ENCODE measurements around the gene ULK2.
A peak's percentile ranks its signal among the peaks of the same experiment; 100 is the strongest.
"Not testable (repeated sequence)": the region's sequence is repeated elsewhere in the genome, so short reads cannot be mapped to it uniquely, and the experiment has no call there.

Gene ULK2

DNA sequence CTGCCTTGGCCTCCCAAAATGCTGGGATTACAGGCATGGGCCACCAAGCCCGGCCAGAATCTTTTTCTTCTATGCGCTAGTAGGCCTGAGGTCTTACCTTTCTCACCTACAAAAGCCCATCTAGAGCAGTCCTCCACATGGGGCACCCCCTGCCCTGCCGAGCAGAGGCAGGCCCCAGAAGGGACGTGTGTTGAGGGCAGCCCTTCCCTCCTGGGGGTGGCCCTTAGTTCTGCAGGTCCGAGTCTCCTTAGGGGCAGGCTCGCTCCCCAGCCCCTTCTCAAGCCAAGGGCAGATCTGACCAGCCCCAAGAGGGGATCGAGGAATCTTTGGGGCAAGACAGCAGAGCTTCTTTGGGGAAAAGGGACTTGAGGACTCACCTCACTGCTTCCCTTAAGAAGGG is 101.7 kb downstream of the ULK2 start:
- no peak for DNase-seq

DNA sequence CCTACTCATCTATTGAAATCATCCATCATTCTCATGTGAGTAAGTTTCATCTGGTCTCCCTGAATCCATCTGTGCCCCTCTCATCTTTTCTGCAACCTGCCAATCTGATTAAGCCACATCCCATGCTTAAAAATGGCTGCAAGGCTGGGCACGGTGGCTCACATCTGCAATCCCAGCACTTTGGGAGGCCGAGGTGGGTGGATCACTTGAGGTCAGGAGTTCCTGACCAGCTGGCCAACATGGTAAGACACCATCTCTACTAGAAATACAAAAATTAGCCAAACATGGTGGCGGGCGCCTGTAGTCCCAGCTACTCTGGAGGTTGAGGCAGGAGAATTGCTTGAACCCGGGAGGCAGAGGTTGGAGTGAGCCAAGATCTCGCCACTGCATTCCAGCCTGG is 103.7 kb downstream of the ULK2 start:
- DNase-seq, result not testable (repeated sequence)

DNA sequence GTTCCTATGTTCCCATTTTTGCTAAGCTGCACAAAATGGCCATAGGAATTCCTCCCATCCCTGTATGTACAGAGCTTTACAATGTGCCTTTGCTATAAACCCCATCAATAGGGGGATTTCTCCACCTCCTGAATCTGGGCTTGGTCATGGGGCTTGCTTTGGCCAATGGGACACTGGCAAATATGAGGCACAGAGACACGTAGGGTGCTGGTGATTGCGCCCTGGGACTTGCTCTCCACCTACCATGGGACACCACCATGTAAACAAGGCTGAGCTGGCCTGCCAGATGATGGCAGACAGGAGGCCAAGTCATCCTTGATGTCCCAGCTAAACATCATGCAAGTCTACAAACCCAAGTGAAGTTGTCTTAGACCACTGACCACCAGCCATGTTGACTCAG is 104.3 kb downstream of the ULK2 start:
- no peak for DNase-seq

DNA sequence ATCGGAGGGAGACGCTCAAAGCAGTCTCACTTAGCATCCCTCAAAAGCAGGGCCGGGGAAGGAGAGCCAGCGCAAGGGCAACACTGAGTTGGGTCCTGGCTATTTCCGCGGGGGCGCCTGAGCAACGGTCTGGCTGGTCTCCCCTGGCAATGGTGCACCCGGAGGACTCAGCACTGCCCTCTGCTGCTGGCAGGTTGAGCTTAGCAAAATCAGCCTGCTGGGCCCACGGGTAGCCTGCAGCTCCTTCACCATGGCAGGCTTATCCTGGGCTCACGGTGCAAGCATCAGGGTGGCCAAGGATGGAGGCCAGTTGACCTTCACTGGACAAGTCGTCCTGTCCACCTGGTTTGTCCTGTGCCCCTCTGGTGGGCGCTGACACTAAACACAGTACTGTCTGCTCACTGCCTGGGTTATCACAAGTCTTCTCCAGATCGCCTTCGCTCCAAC is 105.2 kb downstream of the ULK2 start:
- peak; percentile 42 for DNase-seq

DNA sequence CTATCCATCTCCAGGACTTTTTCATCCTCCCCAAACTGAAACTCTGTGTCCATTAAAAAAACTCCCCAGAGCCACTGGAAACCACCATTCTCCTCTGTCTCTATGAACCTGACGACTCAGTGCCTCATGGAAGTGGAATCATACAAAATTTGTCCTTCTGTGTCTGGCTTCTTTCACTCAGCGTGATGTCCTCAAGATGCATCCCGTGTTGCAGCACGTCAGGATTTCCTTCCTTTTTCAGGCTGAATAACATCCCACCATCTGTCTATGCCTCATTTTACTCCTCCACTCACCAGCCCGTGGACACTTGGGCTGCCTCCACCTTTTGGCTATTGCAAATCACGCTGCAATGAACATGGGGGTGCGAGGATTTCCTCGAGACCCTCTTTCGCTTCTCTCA is 107.0 kb downstream of the ULK2 start:
- DNase-seq, result no peak

DNA sequence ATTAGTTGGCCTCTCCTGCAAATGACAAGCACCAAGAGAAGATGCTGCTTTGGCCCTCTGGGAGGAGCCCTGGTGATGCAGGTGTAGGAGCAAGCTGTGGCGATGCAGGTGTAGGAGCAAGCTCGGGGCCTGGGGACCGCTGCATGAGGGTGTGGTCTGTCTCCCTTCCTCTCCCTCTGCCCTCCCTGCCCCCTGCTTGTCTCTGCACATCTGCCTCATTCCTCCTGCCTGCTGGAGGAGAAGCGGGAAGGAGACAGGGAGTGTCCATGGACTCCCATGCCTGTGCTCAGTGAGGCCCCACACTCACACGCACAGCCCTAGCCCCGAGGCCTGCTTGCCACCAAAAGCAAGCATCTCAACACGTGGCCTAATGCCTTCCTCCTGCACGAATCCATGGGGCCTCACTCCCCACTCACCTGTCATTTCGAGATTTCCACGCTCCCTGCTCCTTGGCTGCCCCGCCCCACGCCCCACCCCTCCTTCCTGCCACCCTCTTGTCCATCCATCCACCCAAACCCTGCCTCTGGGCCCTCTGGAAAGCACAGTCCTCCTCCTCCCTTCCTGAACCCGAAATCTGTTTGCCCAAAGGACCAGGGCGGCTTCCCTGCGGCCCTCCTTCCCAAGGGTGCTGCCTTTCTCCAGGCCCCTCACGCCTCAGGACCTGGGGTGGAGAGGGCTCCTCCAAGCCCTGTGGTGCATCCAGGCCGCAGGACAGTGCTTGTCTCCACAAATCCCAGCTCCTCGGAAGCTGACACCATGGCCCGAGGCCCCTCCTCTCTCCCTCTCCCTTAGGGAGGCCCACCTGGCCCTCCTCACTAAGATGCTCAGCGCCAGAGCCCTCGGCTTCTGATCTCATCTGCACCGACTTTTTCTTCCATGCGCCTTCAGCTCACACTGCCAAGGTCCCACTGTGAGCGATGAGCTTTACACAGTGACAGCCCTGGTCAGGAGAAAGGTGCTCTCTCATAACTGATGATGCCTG is 107.9 kb downstream of the ULK2 start:
- no peak for DNase-seq

DNA sequence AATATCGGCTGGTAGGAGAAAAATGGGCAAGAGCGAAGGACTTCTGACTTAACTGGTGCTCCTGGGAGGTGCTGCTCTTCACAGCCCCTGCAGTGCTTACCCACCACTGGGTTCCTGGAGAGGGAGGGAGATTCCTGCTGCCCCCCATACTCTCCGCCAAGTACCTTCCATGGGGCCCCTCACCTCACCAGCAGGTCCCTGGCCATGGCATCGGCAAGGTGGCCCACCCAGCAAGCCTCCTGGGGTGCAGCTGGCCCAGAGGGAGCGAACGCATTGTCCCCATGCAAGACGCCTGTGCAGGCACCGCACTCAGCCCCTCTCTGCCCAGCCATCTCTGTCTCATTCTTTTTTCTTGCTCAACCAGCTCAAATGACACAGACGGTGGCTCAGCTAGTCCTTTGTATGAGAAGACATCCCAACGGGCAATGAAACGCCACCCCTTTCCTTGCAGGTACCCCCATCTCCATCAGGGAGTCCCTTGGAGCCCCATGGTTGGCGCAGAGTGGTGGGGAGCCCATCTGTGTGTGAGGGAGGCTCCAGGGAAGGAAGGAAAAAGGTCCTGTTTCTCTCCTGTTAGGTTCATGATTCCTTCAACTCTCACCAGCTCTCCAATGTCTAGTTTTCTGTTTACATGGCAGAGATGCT is 110.1 kb downstream of the ULK2 start:
- DNase-seq, result no peak

DNA sequence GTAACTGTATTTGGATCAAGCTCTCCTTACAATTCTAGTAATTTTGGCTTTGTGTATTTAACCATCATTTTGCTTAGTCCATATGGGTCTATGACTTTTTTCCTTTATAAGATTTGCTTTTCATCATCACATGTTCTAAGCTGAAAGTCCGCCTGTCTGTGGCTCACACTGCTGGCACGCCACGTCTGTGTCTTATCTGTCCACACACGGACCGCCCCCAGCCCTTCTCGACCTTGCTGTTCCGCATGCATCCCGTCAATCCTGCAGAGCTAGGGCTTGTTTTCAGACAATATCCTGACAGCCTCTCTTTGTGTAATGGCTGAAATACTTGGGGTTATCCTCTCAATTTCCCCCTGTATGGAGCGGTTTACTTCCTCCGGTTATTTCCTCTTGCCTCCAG is 111.2 kb downstream of the ULK2 start:
- DNase-seq, result no peak

DNA sequence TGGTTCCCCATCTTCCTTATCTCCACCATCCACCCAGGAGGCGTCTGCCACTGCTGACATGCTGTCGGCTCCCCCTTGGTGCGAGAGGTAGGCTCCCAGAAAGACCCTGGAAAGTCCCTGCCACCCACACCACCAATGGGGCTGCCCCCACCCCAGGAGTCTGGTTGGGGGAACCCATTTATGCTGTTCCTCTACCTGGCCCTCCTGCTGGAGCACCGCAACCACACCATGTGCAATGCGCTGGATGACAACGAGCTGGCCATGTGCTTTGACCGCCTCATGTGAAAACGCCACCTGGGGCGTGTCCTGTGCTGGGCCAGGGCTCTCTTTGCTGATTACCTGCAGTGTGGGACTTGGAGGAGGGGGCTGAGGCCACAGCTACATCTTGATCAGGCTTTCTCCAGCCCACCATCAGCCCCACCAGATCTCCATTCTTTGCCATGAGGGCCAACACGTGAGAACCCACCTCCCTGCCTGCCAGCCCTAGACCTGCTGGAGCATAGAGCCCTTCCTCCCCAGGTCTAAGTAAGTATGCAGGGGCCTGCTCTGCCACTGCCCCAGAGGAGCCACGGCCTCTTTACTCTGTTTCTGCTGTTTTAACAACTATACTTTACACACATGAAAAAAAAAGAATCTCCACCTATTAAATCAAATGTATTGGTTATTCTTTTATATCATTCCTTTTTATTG is 111.8 kb downstream of the ULK2 start:
- no peak for DNase-seq

DNA sequence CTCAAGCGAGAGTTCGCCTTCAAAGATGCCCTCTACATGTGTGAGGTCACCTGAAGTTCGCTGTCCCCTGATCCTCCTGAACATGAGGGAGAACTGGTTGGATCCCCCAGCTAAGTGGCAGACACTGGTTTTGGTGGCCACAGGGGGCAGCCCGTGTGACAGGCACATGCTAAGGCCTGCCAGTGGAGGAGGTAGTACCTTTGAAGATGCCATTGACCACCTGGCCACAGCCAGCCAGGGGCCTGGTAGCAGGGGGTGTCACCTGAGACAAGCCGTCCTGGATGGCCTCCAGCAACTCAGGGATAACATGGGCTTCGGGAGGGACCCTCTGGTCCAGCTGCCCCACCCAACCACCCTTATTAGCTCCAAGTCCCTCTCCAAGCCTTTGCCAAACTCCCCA is 112.3 kb downstream of the ULK2 start:
- no peak for DNase-seq

DNA sequence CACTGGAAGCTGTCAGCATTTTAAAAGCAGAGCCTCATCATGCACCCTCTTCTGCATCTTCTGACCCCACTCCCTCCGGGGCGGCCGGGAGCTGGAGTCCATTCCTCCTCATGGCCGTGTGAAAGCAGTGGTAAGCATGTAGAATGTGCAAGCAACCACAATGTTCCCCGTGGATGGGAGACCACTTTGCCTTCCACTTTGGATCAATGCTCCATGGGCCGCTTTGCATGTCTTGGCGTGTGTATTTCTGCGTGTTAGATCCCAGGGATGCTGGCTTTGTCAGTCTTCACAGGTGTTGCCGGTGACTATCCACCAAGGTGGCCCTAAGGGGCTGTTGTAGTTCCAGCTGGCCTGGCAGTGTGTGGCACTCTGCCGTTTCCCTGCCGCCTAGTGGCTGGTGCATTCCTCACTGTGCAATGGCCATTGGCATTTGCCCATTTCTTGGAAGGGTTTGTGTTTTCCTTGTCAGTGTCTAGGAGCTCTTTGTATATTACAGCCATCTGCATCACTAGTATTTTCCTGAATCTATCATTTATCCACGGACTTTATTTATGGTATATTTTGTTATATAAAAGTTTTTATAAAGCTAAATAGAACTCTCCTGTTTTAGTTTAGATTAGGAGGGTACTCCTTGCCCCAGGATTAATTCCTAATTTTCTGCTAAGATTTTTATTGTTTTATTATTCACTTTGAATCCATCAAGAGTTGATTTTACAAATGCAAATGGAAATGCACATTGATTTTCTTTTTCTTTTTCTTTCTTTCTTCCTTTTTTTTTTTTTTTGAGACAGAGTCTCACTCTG is 113.9 kb downstream of the ULK2 start:
- peak; percentile 75 for DNase-seq

DNA sequence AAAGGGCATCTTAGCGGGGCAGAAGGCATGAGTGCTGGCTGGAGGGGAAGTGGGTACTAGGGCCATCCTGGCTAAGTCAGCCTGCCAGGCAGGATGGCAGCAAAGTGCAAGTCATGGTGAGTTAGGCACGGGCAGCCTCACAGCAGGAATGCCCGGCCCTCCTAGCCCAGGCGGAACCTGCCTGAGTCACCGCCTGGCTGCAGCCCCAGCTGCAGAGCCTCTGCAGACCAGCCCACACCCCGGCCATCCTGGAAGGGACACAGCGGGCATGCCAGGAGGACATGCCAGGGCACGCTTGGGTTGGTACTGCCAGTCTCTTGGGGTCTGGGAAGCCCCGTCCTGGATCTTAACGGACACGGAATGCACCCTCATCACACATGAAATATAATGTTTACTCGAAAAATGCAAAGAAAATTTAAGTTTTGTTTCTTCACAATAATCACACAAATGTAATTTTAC is 114.7 kb downstream of the ULK2 start:
- peak; percentile 47 for DNase-seq

DNA sequence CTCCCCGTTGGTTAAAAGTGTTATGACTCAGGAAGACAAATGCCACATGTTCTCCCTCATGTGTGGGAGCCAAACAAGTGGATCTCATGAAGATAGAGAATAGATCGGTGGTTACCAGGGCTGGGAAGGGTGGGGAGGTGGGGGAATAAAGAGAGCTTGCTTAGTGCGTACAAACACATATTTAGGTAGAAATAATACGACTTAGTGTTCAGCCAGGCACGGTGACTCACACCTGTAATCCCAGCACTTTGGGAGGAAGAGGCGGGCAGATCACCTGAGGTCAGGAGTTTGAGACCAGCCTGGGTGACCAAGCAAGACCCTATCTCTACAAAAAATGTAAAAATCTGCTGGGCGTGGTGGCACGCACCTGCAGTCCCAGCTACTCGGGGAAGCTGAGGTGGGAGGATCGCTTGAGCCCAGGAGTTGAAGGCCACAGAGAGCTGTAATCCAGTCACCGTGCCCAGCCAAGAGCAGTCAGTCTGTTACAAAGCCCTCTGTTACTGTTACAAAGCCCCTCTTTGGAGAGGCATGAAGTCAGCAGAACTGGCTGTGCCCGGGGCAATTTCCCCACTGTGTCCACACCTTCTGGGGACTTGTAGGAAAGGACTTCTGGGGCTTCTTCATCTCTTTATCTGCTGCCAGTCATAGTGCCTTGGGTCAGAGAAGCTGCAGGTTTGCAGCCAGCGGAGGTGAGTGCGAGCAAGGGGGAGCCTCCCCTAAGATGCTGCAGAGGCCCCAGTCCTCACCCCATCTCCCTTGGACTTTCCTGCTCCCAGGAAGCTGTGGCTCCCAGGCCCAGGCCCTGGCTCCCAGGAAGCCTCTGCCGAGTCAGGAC is 115.3 kb downstream of the ULK2 start:
- no peak for DNase-seq

DNA sequence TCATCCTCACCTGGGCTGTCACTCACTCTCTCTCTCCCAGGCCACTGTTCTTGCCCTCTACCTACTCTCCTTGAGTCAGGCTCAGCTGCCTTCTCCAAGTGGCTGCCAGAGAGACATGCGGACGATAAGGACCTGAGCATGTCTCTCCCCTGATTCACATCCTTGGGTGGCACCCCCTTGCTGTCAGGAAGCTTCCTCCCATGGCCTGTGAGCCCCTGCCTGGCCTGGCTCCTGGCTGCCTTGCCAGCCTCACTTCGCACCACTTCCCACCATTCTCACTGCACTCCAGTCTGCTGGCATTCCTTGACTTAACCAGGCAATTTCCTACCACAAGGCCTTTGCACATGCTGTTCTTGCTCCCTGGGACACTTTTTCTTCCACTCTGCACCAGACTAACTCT is 116.9 kb downstream of the ULK2 start:
- DNase-seq, result no peak

DNA sequence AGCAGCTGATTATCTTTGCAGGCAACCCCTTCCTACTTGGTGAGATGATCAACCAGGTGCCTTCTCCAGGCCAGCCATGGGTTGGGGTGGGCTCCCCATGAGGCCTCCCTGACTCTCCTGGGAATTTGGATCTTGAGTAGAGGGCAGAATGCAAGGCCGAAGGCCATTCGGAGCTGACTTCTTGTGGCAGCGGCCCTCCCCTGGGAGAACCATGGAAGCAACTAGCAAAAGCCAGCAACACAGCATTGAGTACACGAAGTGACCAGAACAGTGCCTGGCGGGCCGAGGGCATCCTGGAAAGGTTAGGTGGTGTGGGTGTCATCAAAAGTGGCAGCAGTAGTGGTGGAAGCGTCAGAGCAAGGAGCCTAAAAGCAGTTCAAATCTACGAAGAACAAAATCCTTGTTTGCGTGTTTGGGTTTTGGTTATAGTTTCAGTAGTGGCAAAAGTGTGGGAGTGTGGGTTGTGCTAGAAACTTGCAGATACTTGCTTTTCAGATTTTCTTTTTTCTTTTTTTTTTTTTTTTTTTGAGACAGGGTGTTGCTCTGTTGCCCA is 117.6 kb downstream of the ULK2 start:
- DNase-seq, result no peak

DNA sequence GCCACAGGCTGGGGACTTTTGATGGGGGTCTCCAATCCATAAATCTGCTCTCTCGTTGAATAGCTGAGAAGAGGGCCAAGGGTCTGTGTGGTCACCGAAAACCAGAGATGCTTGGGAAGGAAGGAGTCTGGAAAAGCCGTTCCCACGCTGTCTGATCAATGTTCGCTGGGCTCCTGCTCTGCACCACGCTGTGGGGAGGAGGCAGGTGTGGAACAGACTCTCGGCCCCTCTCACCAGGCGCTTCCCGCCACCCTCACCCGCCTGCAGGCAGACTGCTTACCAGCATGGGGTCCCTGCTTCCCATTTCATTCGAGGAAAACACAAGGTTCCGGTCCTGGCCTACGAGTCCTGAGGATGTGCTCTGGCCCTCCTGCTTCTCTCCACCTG is 118.9 kb downstream of the ULK2 start:
- DNase-seq, result no peak

DNA sequence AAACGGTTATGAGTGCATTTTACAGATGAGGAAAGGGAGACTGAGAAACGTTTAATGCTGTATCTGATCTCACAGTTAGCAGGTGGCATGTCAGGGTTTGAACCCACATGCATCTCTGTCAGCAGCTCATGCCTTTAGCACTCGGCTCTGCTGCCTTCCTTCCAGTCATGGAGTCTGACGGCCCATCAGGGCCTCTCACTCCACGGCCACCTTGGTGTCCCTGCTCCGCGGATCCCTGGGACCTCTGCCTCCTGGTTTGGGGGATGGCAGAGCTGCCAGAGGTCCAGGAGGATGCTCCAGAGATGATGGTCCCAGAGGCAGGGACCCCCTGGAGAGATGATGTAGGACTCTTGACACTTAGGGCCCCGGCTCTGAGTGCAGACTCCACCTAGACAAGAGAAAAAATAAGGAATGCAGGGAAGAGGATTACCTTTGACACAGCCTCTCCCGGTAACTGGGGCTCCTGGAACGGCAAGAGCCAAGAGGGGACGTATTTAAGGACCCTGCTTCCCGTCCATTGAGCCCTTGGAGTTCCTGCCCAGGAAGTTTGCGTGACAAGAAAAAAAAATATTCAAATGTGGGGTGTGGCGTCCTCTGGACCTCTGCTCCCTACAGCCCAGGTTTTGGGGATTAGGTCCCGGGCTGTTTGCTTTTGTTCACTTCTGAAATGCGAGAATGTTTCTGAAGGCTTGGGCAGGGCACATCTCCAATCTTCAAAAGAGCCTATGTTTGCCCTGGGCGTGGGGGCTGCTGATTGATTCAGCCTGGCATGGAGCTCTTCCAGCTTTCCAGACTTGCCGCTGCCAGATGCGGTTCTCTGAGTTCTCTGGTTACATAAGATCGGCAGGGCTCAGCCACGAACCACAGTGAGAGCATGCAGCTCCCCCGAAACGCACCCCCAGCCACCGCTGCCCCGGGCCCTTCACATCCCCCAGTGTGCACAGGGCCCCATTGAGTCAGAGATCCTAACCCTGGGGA is 119.6 kb downstream of the ULK2 start, which contains the start of gene ALDH3A1:
Gene ALDH3A1 (minus strand): TSS at position 470 of the 978 bp plus-strand sequence. CDS start 3,169 bp downstream, outside the sequence.
- DNase-seq, result no peak

DNA sequence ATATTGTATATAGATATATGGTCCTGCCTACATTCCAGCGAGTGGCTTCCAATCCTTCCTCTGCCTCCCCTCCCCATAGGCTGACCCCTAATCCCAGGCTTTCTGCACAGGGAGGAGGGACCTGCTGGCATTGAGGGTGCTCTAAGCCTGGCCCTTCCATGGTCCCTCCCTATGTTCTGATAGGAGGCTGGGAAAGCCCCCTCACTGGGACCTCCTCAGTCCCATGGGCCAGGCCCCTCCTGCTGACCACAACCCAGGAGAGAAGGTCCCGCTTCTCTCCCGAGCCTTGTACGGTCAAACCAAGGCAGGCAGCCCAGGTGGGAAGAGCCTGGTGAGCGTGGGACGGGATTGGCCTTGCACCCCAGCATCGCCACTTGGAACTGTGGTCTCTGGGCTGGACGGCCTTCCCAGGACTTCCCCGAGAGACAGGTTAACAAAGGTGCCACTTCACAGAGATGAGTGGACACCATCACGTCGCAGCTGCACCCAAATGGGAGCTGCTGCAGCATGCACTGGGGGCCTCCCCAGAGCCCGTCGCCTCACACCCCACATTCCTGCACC is 120.5 kb downstream of the ULK2 start:
- DNase-seq, result no peak

DNA sequence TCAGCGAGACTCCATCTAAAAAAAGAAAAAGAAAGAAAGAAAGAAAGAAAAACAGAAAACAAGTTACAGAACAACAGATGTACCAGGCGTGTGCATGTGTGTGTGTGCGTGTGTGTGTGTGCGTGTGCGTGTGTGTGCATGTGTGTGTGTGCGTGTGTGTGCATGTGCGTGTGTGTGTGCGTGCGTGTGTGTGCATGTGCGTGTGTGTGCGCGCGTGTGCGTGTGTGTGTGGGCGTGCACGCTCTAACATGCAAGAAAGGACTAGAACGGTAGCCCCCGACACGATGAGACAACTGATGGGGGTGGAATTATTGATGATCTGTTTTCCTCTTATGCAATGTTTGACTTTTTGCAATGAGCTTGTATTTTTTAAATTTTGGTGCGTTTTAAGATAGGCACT is 121.2 kb downstream of the ULK2 start:
- DNase-seq, result no peak

All from NCI-H510A treated with DMSO at 0.1 percent for 48 hours (cell line).